ENCODE data around the gene KCNJ15. TPM values are rescaled to one million over a fixed set of nuclear protein-coding genes. Genes with fewer than 3 reads are reported as not detected.

The KCNJ15 gene
- total RNA-seq, 1 experiment from 2014 or later: not detected

- Histone ChIP-seq H3K27ac (ENCODE audit: low read depth, low read length) (no peak overlapping the region), H3K4me1 (ENCODE audit: control insufficient read depth in 1 of 2, insufficient read depth in 2 of 2, low read length in 2 of 2) (no peaks in the 10 kb centered on the region), H3K4me2 (ENCODE audit: low read length) (no peak overlapping the region), H3K9me2 (ENCODE audit: insufficient read depth) (no peaks in the 10 kb centered on the region), H3K9me3 (ENCODE audit: control insufficient read depth in 1 of 2, insufficient read depth in 1 of 2, low read depth in 1 of 2, low read length in 2 of 2) (no peaks in the 10 kb centered on the region; a peak in 1 of 4 replicates), H3K36me3 (ENCODE audit: control insufficient read depth in 1 of 2, insufficient read depth in 2 of 2, low read length in 2 of 2) (no peaks in the 10 kb centered on the region), H3K27me3 (ENCODE audit: insufficient read depth, low read length) (no peaks in the 10 kb centered on the region), H3K79me2 (ENCODE audit: insufficient read depth, low read length) (no peaks in the 10 kb centered on the region), H3K9ac (ENCODE audit: low read length) (no peak overlapping the region), H2AFZ (ENCODE audit: low read depth, low read length, poor library complexity, severe bottlenecking) (no peak overlapping the region), H3K4me3 (replicated peaks in 1 of 2; ENCODE audit: low read depth in 1 of 2, low read length in 2 of 2) (no peak overlapping the region), H4K20me1 (ENCODE audit: insufficient read depth) (no peaks in the 10 kb centered on the region)
- ChIA-PET POLR2A (no interaction called here), CTCF (no interaction called here), RAD21 (ENCODE audit: low non-redundant PET in 1 of 2, low total read pairs in 2 of 2, uncharacterized antibody in 2 of 2, unreplicated experiment in 2 of 2) (no interaction called here)
- DNase-seq (ENCODE audit: low read depth, low spot score) (no peak), ATAC-seq (no peak)
- intact Hi-C loops (cut with micrococcal nuclease): no loop called here
- TF ChIP-seq ATF3 (IDR thresholded peaks at IDR 0.05): no peak
- no peak for TF ChIP-seq RAD21 (IDR thresholded peaks at IDR 0.05; ENCODE audit: low read depth)
- no peak for TF ChIP-seq EZH2phosphoT487 (IDR thresholded peaks at IDR 0.05; ENCODE audit: borderline replicate concordance)
- TF ChIP-seq YY1 (IDR thresholded peaks at IDR 0.05; ENCODE audit: extremely low read depth, insufficient replicate concordance, low read depth, low read length): no peak
- TF ChIP-seq JUND (IDR thresholded peaks at IDR 0.05): no peak
- no peak for TF ChIP-seq CBX3 (IDR thresholded peaks at IDR 0.05; ENCODE audit: low read depth)
- no peak for TF ChIP-seq TCF7L2 (IDR thresholded peaks at IDR 0.05; ENCODE audit: borderline replicate concordance, extremely low read depth, insufficient read depth, insufficient read length)
- TF ChIP-seq ZFX (IDR thresholded peaks at IDR 0.05): no peak
- no peak for TF ChIP-seq CTCF (IDR thresholded peaks at IDR 0.05 in 2 of 3, conservative IDR thresholded peaks at IDR 0.05 in 1 of 3; ENCODE audit: borderline replicate concordance in 1 of 3, insufficient read depth in 1 of 3, low read depth in 2 of 3, low read length in 2 of 3)
- TF ChIP-seq EZH2 (IDR thresholded peaks at IDR 0.05): no peak
- no peak for TF ChIP-seq MAX (IDR thresholded peaks at IDR 0.05)
- no peak for TF ChIP-seq EGR1 (IDR thresholded peaks at IDR 0.05; ENCODE audit: low read depth)
- TF ChIP-seq ELF1 (IDR thresholded peaks at IDR 0.05; ENCODE audit: borderline replicate concordance, low read depth): no peak
- TF ChIP-seq POLR2AphosphoS5 (IDR thresholded peaks at IDR 0.05; ENCODE audit: low read depth, low read length): no peak
- no TSS peak for BruUV-seq (replicated peaks)
These were observed 63.0 kb downstream of the KCNJ15 start for GRCh38 chr21:38319781-38320180.

All from HCT116 (cell line).